H1 (cell line): ENCODE results near the gene LENG1. TPM values are rescaled to one million over a fixed set of nuclear protein-coding genes. Genes with fewer than 3 reads are reported as not detected.

Experiments
- CTCF ChIA-PET: fragments of 300-600 bp; sonication (Branson Sonifier 250); formaldehyde crosslinking; loops from one replicate; lab custom pipeline; 2021; ENCODE audit not compliant: partially characterized antibody; lab: Charles Lee
- POLR2A ChIA-PET: fragments of 300-600 bp; sonication (Branson Sonifier 250); formaldehyde crosslinking; loops from one replicate; lab custom pipeline; 2021; ENCODE audit warnings: inconsistent platforms; ENCODE audit not compliant: partially characterized antibody; lab: Charles Lee
- DNase-seq, 2 experiments: peaks; one replicate each; pipeline versions ENCODE4 v3.0.0 to v3.0.0-alpha.2; 2010 to 2022; ENCODE audit warnings: low spot score in 2 of 2, low read depth in 1 of 2, mixed read lengths in 1 of 2
- FAIRE-seq: peaks from 2 replicates; lab custom pipeline; 2011; peaks lifted over from hg19 to GRCh38; lab: Jason Lieb, UNC
- H2AFZ ChIP-seq: 2 replicates; pipeline ENCODE4 v1.8.1; 2012; ENCODE audit warnings: low read length, inconsistent platforms
- H2AK5ac ChIP-seq: 2 replicates; pipeline ENCODE4 v1.6.1; 2013; ENCODE audit warnings: low read depth, low read length
- H2BK120ac ChIP-seq: replicated peaks from 2 replicates; pipeline ENCODE3; 2013; ENCODE audit warnings: low read depth, low read length, inconsistent platforms
- H2BK12ac ChIP-seq: 2 replicates; pipeline ENCODE4 v1.6.1; 2013; ENCODE audit warnings: low read depth, low read length
- H2BK15ac ChIP-seq: 2 replicates; pipeline ENCODE4 v1.6.1; 2013; ENCODE audit warnings: low read length
- H2BK20ac ChIP-seq: 2 replicates; pipeline ENCODE4 v1.6.1; 2013; ENCODE audit warnings: low read length
- H2BK5ac ChIP-seq: 2 replicates; pipeline ENCODE4 v1.6.1; 2013; ENCODE audit warnings: low read depth, low read length
- H3K14ac ChIP-seq: 2 replicates; pipeline ENCODE4 v1.6.1; 2013; ENCODE audit warnings: inconsistent platforms; ENCODE audit not compliant: insufficient read length
- H3K18ac ChIP-seq: 2 replicates; pipeline ENCODE4 v1.6.1; 2013; ENCODE audit warnings: low read length; ENCODE audit errors: extremely low read depth
- H3K23ac ChIP-seq: 2 replicates; pipeline ENCODE4 v1.6.1; 2013; ENCODE audit warnings: inconsistent platforms; ENCODE audit not compliant: insufficient read length
- H3K23me2 ChIP-seq: 2 replicates; pipeline ENCODE4 v1.6.1; 2013; ENCODE audit warnings: low read depth, low read length
- H3K27ac ChIP-seq: 2 replicates; pipeline ENCODE4 v1.6.1; 2011; ENCODE audit warnings: low read depth, low read length, inconsistent platforms
- H3K27me3 ChIP-seq, 4 experiments: replicated peaks in 1 of 4; 1 replicate in 1 of 4; 2 replicates in 3 of 4; pipeline versions ENCODE4 v1.6.1 to v1.8.1; 2011 to 2013; ENCODE audit warnings: low read length in 3 of 4, mild to moderate bottlenecking in 3 of 4, inconsistent platforms in 2 of 4, mixed read lengths in 2 of 4, moderate library complexity in 1 of 4; ENCODE audit not compliant: control insufficient read depth in 3 of 4, insufficient read depth in 3 of 4; ENCODE audit errors: extremely low read depth in 1 of 4
- H3K36me3 ChIP-seq, 4 experiments: 2 replicates each; pipeline versions ENCODE4 v1.6.1 to v1.8.1; 2011 to 2013; ENCODE audit warnings: mild to moderate bottlenecking in 4 of 4, low read length in 3 of 4, moderate library complexity in 2 of 4, control low read depth in 1 of 4, inconsistent platforms in 1 of 4; ENCODE audit not compliant: insufficient read depth in 4 of 4, control insufficient read depth in 2 of 4
- H3K4ac ChIP-seq: replicated peaks from 2 replicates; pipeline ENCODE3; 2013; ENCODE audit warnings: low read length, low read depth, mixed read lengths, inconsistent platforms; ENCODE audit not compliant: insufficient read length
- H3K4me1 ChIP-seq, 4 experiments: replicated peaks in 1 of 4; 1 replicate in 1 of 4; 2 replicates in 3 of 4; pipeline versions ENCODE4 v1.6.1 to v1.8.1; 2011 to 2013; ENCODE audit warnings: low read length in 3 of 4, inconsistent platforms in 2 of 4, mixed read lengths in 1 of 4; ENCODE audit not compliant: insufficient read depth in 4 of 4, control insufficient read depth in 3 of 4
- H3K4me2 ChIP-seq, 2 experiments: 2 replicates each; pipeline versions ENCODE4 v1.6.1 to v1.8.1; 2011 to 2013; ENCODE audit warnings: low read depth in 2 of 2, low read length in 2 of 2, control low read depth in 1 of 2, inconsistent platforms in 1 of 2, mild to moderate bottlenecking in 1 of 2; ENCODE audit not compliant: insufficient read depth in 1 of 2
- H3K4me3 ChIP-seq, 4 experiments: fragments of 200-600, 300-600 bp in 1 of 4; sonication (generic), shearing (Covaris generic), sonication (Bioruptor Twin) in 1 of 4; 2 replicates each; pipeline versions ENCODE4 v1.5.1 to v1.8.1; 2011 to 2016; ENCODE audit warnings: low read length in 4 of 4, low read depth in 3 of 4, control low read depth in 2 of 4, inconsistent platforms in 2 of 4, mild to moderate bottlenecking in 2 of 4, mixed read lengths in 1 of 4, moderate library complexity in 1 of 4; ENCODE audit not compliant: insufficient read depth in 2 of 4; ENCODE audit errors: extremely low read depth in 1 of 4
- H3K56ac ChIP-seq: replicated peaks from 2 replicates; pipeline ENCODE3; 2013; ENCODE audit warnings: low read depth, mild to moderate bottlenecking, mixed read lengths, low read length, inconsistent platforms; ENCODE audit not compliant: insufficient read length
- H3K79me1 ChIP-seq: 2 replicates; pipeline ENCODE4 v1.6.1; 2013; ENCODE audit warnings: low read depth, low read length, control low read depth
- H3K79me2 ChIP-seq, 2 experiments: 2 replicates each; pipeline versions ENCODE4 v1.6.1 to v1.8.1; 2012 to 2013; ENCODE audit warnings: low read length in 2 of 2, mild to moderate bottlenecking in 2 of 2, inconsistent platforms in 1 of 2; ENCODE audit not compliant: insufficient read depth in 2 of 2, control insufficient read depth in 1 of 2
- H3K9ac ChIP-seq, 4 experiments: replicated peaks in 1 of 4; 1 replicate in 1 of 4; 2 replicates in 3 of 4; pipeline versions ENCODE4 v1.6.1 to v1.8.1; 2011 to 2013; ENCODE audit warnings: low read depth in 3 of 4, low read length in 3 of 4, control low read depth in 2 of 4, mild to moderate bottlenecking in 2 of 4, moderate library complexity in 2 of 4, inconsistent platforms in 1 of 4; ENCODE audit errors: extremely low read depth in 1 of 4
- H3K9me3 ChIP-seq, 2 experiments: 2 replicates each; pipeline versions ENCODE4 v1.6.1 to v1.8.1; 2012 to 2013; ENCODE audit warnings: mild to moderate bottlenecking in 2 of 2, moderate library complexity in 2 of 2, control low read depth in 1 of 2, inconsistent platforms in 1 of 2, low read depth in 1 of 2, low read length in 1 of 2, mixed read lengths in 1 of 2; ENCODE audit not compliant: insufficient read depth in 2 of 2
- H4K20me1 ChIP-seq, 2 experiments: replicated peaks in 1 of 2; 2 replicates each; pipeline versions ENCODE3 to v1.8.1; 2011 to 2013; ENCODE audit warnings: inconsistent platforms in 2 of 2, low read length in 2 of 2, mild to moderate bottlenecking in 1 of 2; ENCODE audit not compliant: insufficient read depth in 2 of 2, control insufficient read depth in 1 of 2
- H4K5ac ChIP-seq: 2 replicates; pipeline ENCODE4 v1.6.1; 2013; ENCODE audit warnings: low read length, low read depth, mixed read lengths, inconsistent platforms; ENCODE audit not compliant: insufficient read length
- H4K8ac ChIP-seq: 2 replicates; pipeline ENCODE4 v1.8.0; 2013; ENCODE audit warnings: mild to moderate bottlenecking, moderate library complexity, low read length, inconsistent platforms; ENCODE audit not compliant: insufficient read depth; ENCODE audit errors: extremely low read depth
- H4K91ac ChIP-seq: replicated peaks from 2 replicates; pipeline ENCODE3; 2013; ENCODE audit warnings: low read length, mixed read lengths, inconsistent platforms; ENCODE audit not compliant: insufficient read length
- BRCA1 ChIP-seq: IDR thresholded peaks from 2 replicates; pipeline ENCODE4 v1.6.1; 2012; ENCODE audit warnings: low read depth, low read length, improper control_type of control experiment
- CHD1 ChIP-seq: IDR thresholded peaks from 2 replicates; pipeline ENCODE4 v1.6.1; 2012; ENCODE audit warnings: low read depth, low read length, improper control_type of control experiment
- EP300 ChIP-seq, 2 experiments: IDR thresholded peaks; 1 replicate in 1 of 2; 2 replicates in 1 of 2; pipeline ENCODE4 v1.6.1; 2011 to 2012; ENCODE audit warnings: low read depth in 2 of 2, low read length in 2 of 2, mild to moderate bottlenecking in 2 of 2, borderline replicate concordance in 1 of 2, inconsistent platforms in 1 of 2, moderate library complexity in 1 of 2
- JUN ChIP-seq: IDR thresholded peaks from 2 replicates; pipeline ENCODE4 v1.6.1; 2011; ENCODE audit warnings: low read depth, mild to moderate bottlenecking, improper control_type of control experiment, low read length
- MAFK ChIP-seq: IDR thresholded peaks from 2 replicates; pipeline ENCODE4 v1.6.1; 2012; ENCODE audit warnings: low read depth, mild to moderate bottlenecking, improper control_type of control experiment, low read length
- NANOG ChIP-seq: IDR thresholded peaks from 2 replicates; pipeline ENCODE4 v1.6.1; 2011; ENCODE audit warnings: low read length, low read depth, mild to moderate bottlenecking, inconsistent platforms; ENCODE audit not compliant: insufficient read depth, poor library complexity, severe bottlenecking
- RFX5 ChIP-seq: IDR thresholded peaks from 2 replicates; pipeline ENCODE4 v1.6.1; 2011; ENCODE audit warnings: low read depth, low read length, improper control_type of control experiment, borderline replicate concordance
- SP1 ChIP-seq: IDR thresholded peaks from 2 replicates; pipeline ENCODE4 v1.6.1; 2011; ENCODE audit warnings: low read depth, low read length
- WGBS, 2 experiments: shearing (Covaris generic) in 1 of 2; methylation state at CpG; one replicate each; pipeline versions ENCODE4 v1.1.6 to v1.1.7; 2013 to 2015; ENCODE audit warnings: low lambda C conversion rate in 2 of 2, mixed read lengths in 2 of 2, inconsistent platforms in 1 of 2, low coverage in 1 of 2, missing lambda C conversion rate in 1 of 2; ENCODE audit not compliant: insufficient replicate concordance in 2 of 2, insufficient coverage in 1 of 2, insufficient read length in 1 of 2; ENCODE audit errors: extremely low coverage in 1 of 2, missing lambda C conversion rate in 1 of 2; 5-methylcytosine and 5-hydroxymethylcytosine counted together
- polyA plus RNA-seq, 7 experiments: library from polyadenylated mRNA; depleted of rRNA in 3 of 7; stranded (reverse) in 5 of 7; unstranded in 2 of 7; fragments of >200 nt in 5 of 7; fragments of 200-250 nt in 2 of 7; gene quantifications; 1 replicate in 5 of 7; 2 replicates in 1 of 7; 4 replicates in 1 of 7; pipeline versions ENCODE4 v1.2.1 to v1.2.3, GENCODE V29; 2011 to 2013; ENCODE audit warnings: missing spikeins in 2 of 7, mixed read lengths in 2 of 7
- total RNA-seq: library from RNA; stranded (reverse); fragmentation: NEBNext Ultra II Directional; extraction: Animal tissue kit (Norgen Biotek cat#: 25700); gene quantifications from 2 replicates; pipeline ENCODE4 v1.2.1, GENCODE V29; 2021
- TF ChIP-seq, protein P1 (sequence below): IDR thresholded peaks from 2 replicates; pipeline ENCODE4 v1.6.1; 2012; ENCODE audit warnings: inconsistent platforms

Gene LENG1
- total and polyA plus RNA-seq, 2 of the 8 experiments (the other 6 are each of a cell fraction or from before 2014, with no cell fraction given), result 1.2 to 4.4 TPM

DNA sequence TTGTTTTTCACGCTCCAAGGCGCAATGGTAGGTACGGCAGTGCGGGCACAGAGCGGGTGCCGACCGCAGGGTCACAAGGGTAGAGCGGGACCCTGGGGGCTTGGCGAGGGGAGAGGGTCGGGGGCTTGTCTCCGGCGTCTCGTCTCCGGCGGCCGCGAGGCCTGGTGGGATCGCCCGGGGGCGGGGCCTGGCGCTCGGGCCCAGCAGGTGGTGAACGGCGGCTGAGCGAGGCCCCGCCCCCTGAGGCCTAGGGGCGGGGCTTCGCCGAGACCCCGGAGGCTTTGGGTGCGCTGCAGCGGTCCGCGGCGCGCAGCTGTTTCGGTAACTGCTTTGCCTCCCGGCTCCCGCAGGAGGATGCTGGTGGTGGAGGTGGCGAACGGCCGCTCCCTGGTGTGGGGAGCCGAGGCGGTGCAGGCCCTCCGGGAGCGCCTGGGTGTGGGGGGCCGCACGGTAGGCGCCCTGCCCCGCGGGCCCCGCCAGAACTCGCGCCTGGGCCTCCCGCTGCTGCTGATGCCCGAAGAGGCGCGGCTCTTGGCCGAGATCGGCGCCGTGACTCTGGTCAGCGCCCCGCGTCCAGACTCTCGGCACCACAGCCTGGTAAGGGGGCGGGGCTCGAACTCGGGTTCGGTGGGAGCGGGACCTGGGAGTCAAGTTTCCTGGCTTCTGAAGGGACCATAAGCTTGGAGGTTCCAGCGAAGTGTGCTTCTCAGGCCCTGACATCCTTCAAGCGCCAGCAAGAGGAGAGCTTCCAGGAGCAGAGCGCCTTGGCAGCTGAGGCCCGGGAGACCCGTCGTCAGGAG lies 31.7 kb upstream of the LENG1 start, which contains the start of gene TSEN34:
TSS of gene TSEN34 (plus strand) at position 298 of the 800 bp plus-strand sequence. CDS start at position 355, 57 bp downstream.
- H3K14ac ChIP-seq, result peak within 1 kb of the TSS; percentile 87
- H3K79me1 ChIP-seq, result peaks cover 13% of the 10 kb centered on the region
- peak within 1 kb of the TSS; percentile 94; the same call in 1 of the 2 replicates for H2BK15ac ChIP-seq
- peaks cover 11% of the 10 kb centered on the region for H3K23me2 ChIP-seq
- peaks cover 0 to 6% of the 10 kb centered on the region in 2 experiments for H4K20me1 ChIP-seq
- H3K56ac ChIP-seq, result peak within 1 kb of the TSS; percentile 99
- H3K18ac ChIP-seq, result peak within 1 kb of the TSS; percentile 99
- peaks cover 4 to 21% (median 7%) of the 10 kb centered on the region in 4 experiments; a peak in 7 of 8 replicates for H3K36me3 ChIP-seq
- H3K27me3 ChIP-seq, result no peaks in the 10 kb centered on the region
- H3K4me2 ChIP-seq, result peak within 1 kb of the TSS; percentile 77 to 97
- H4K91ac ChIP-seq, result peak within 1 kb of the TSS; percentile 98
- peak within 1 kb of the TSS; percentile 62 to 91 (median 75) for H3K4me3 ChIP-seq
- 2% methylated on average over 53 of the region's 77 CpGs; no CpG with 5 or more reads in 1 of the 2 experiments for WGBS, 2 experiments
- H4K8ac ChIP-seq, result peak within 1 kb of the TSS; percentile 99
- H2BK120ac ChIP-seq, result peak within 1 kb of the TSS; percentile 50
- no peak within 1 kb of the TSS for H2BK20ac ChIP-seq
- H2AFZ ChIP-seq, result peak within 1 kb of the TSS; percentile 85; the same call in 1 of the 2 replicates
- ChIA-PET POLR2A (interaction anchor here (0.7 to 28.7 kb wide), 13 partner anchors 8 to 76 kb away, joined by 3 to 909 read pairs (median 4); partner anchors contain the start of genes CNOT3, PRPF31, RPS9 and TFPT), CTCF (interaction anchor here (0.6 to 1.4 kb wide), 8 partner anchors 10 to 338 kb away, joined by 3 to 5 read pairs (median 3); no protein-coding TSS in a partner anchor)
- peak within 1 kb of the TSS; percentile 100 for H2BK12ac ChIP-seq
- H3K23ac ChIP-seq, result no peak within 1 kb of the TSS
- peaks cover 3 to 32% of the 10 kb centered on the region in 2 experiments; a peak in 3 of 4 replicates for H3K79me2 ChIP-seq
- H2BK5ac ChIP-seq, result peak within 1 kb of the TSS; percentile 100
- H2AK5ac ChIP-seq, result peak within 1 kb of the TSS; percentile 82; the same call in 1 of the 2 replicates
- peak within 1 kb of the TSS; percentile 97 for H4K5ac ChIP-seq
- peaks cover 3 to 12% (median 7%) of the 10 kb centered on the region in 4 experiments; a peak in 5 of 7 replicates for H3K4me1 ChIP-seq
- no peak for FAIRE-seq
- H3K9ac ChIP-seq, result peak within 1 kb of the TSS; percentile 81 to 99 (median 93)
- DNase-seq, result peak in 1 of 2 experiments; percentile 94
- peak within 1 kb of the TSS; percentile 99 for H3K27ac ChIP-seq
- H3K9me3 ChIP-seq, result no peaks in the 10 kb centered on the region
- H3K4ac ChIP-seq, result peak within 1 kb of the TSS; percentile 99
- TF ChIP-seq RFX5 (no peak), JUN (no peak), EP300 (IDR thresholded peaks at IDR 0.05; ENCODE audit: borderline replicate concordance in 1 of 2, low read depth in 2 of 2, low read length in 2 of 2) (no peak), BRCA1 (no peak), SP1 (no peak; the same call in 1 of the 2 replicates), CHD1 (no peak), MAFK (no peak), NANOG (no peak)
- TF ChIP-seq, protein P1, sequence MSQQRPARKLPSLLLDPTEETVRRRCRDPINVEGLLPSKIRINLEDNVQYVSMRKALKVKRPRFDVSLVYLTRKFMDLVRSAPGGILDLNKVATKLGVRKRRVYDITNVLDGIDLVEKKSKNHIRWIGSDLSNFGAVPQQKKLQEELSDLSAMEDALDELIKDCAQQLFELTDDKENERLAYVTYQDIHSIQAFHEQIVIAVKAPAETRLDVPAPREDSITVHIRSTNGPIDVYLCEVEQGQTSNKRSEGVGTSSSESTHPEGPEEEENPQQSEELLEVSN, result 0 out of 2 replicates have a peak, but pooled peaks have one; percentile 3
